LHCN-M2 (cell line): Measurements from ENCODE around the gene MSI2. TPM values are rescaled to one million over a fixed set of nuclear protein-coding genes. Genes with fewer than 3 reads are reported as not detected.
A peak's percentile ranks its signal among the peaks of the same experiment; 100 is the strongest.

Experiments
- DNase-seq: peaks from one replicate; pipeline ENCODE4 v3.0.0-alpha.2; 2012; ENCODE audit warnings: low read depth
- total RNA-seq: library from RNA; depleted of rRNA; stranded (reverse); fragments of >200 nt; gene quantifications from 2 replicates; pipeline ENCODE4 v1.2.3, GENCODE V29; 2014

MSI2 gene
- total RNA-seq, 1 experiment from 2014 or later, result 120 TPM

GRCh38 chr17:57552114-57552624 is 295.8 kb downstream of the MSI2 start:
- DNase-seq, result peak; percentile 31

- DNase-seq, result no peak
Observed at GRCh38 chr17:57553526-57553925, 297.2 kb downstream of the MSI2 start.

GRCh38 chr17:57553991-57554825 is 297.9 kb downstream of the MSI2 start:
- peak; percentile 55 for DNase-seq

GRCh38 chr17:57554826-57555635 is 298.7 kb downstream of the MSI2 start:
- DNase-seq, result no peak

- no peak for DNase-seq
Observed at GRCh38 chr17:57555636-57556175, 299.4 kb downstream of the MSI2 start.

GRCh38 chr17:57556320-57556719 is 300.0 kb downstream of the MSI2 start:
- no peak for DNase-seq

- DNase-seq, result no peak
Observed at GRCh38 chr17:57556977-57557376, 300.7 kb downstream of the MSI2 start.

GRCh38 chr17:57557416-57557815 is 301.1 kb downstream of the MSI2 start:
- DNase-seq, result no peak

GRCh38 chr17:57557834-57558681 is 301.7 kb downstream of the MSI2 start:
- peak; percentile 83 for DNase-seq

- no peak for DNase-seq
Observed at GRCh38 chr17:57559226-57559625, 302.9 kb downstream of the MSI2 start.

- DNase-seq, result no peak
Observed at GRCh38 chr17:57559634-57560318, 303.5 kb downstream of the MSI2 start.

GRCh38 chr17:57560319-57560705 is 304.0 kb downstream of the MSI2 start:
- no peak for DNase-seq

- no peak for DNase-seq
Observed at GRCh38 chr17:57561072-57561861, 304.9 kb downstream of the MSI2 start.

- DNase-seq, result no peak
Observed at GRCh38 chr17:57562184-57562698, 305.9 kb downstream of the MSI2 start.

- DNase-seq, result no peak
Observed at GRCh38 chr17:57563958-57564357, 307.6 kb downstream of the MSI2 start.

- DNase-seq, result no peak
Observed at GRCh38 chr17:57565176-57565575, 308.9 kb downstream of the MSI2 start.

- no peak for DNase-seq
Observed at GRCh38 chr17:57566721-57567120, 310.4 kb downstream of the MSI2 start.

GRCh38 chr17:57567251-57567650 is 310.9 kb downstream of the MSI2 start:
- DNase-seq, result no peak

- DNase-seq, result no peak
Observed at GRCh38 chr17:57568340-57568739, 312.0 kb downstream of the MSI2 start.

- no peak for DNase-seq
Observed at GRCh38 chr17:57569021-57569420, 312.7 kb downstream of the MSI2 start.
